H1 (cell line): ENCODE measurements around the gene TMEM125. TPM values are rescaled to one million over a fixed set of nuclear protein-coding genes. Genes with fewer than 3 reads are reported as not detected.

Experiments
- CTCF ChIA-PET: fragments of 300-600 bp; sonication (Branson Sonifier 250); formaldehyde crosslinking; loops from one replicate; lab custom pipeline; 2021; ENCODE audit not compliant: partially characterized antibody; lab: Charles Lee
- POLR2A ChIA-PET: fragments of 300-600 bp; sonication (Branson Sonifier 250); formaldehyde crosslinking; loops from one replicate; lab custom pipeline; 2021; ENCODE audit warnings: inconsistent platforms; ENCODE audit not compliant: partially characterized antibody; lab: Charles Lee
- DNase-seq, 2 experiments: peaks; one replicate each; pipeline versions ENCODE4 v3.0.0 to v3.0.0-alpha.2; 2010 to 2022; ENCODE audit warnings: low spot score in 2 of 2, low read depth in 1 of 2, mixed read lengths in 1 of 2
- FAIRE-seq: peaks from 2 replicates; lab custom pipeline; 2011; peaks lifted over from hg19 to GRCh38; lab: Jason Lieb, UNC
- H2AFZ ChIP-seq: 2 replicates; pipeline ENCODE4 v1.8.1; 2012; ENCODE audit warnings: low read length, inconsistent platforms
- H2AK5ac ChIP-seq: 2 replicates; pipeline ENCODE4 v1.6.1; 2013; ENCODE audit warnings: low read depth, low read length
- H2BK120ac ChIP-seq: replicated peaks from 2 replicates; pipeline ENCODE3; 2013; ENCODE audit warnings: low read depth, low read length, inconsistent platforms
- H2BK12ac ChIP-seq: 2 replicates; pipeline ENCODE4 v1.6.1; 2013; ENCODE audit warnings: low read depth, low read length
- H2BK15ac ChIP-seq: 2 replicates; pipeline ENCODE4 v1.6.1; 2013; ENCODE audit warnings: low read length
- H2BK20ac ChIP-seq: 2 replicates; pipeline ENCODE4 v1.6.1; 2013; ENCODE audit warnings: low read length
- H2BK5ac ChIP-seq: 2 replicates; pipeline ENCODE4 v1.6.1; 2013; ENCODE audit warnings: low read depth, low read length
- H3K14ac ChIP-seq: 2 replicates; pipeline ENCODE4 v1.6.1; 2013; ENCODE audit warnings: inconsistent platforms; ENCODE audit not compliant: insufficient read length
- H3K18ac ChIP-seq: 2 replicates; pipeline ENCODE4 v1.6.1; 2013; ENCODE audit warnings: low read length; ENCODE audit errors: extremely low read depth
- H3K23ac ChIP-seq: 2 replicates; pipeline ENCODE4 v1.6.1; 2013; ENCODE audit warnings: inconsistent platforms; ENCODE audit not compliant: insufficient read length
- H3K23me2 ChIP-seq: 2 replicates; pipeline ENCODE4 v1.6.1; 2013; ENCODE audit warnings: low read depth, low read length
- H3K27ac ChIP-seq: 2 replicates; pipeline ENCODE4 v1.6.1; 2011; ENCODE audit warnings: low read depth, low read length, inconsistent platforms
- H3K27me3 ChIP-seq, 4 experiments: replicated peaks in 1 of 4; 1 replicate in 1 of 4; 2 replicates in 3 of 4; pipeline versions ENCODE4 v1.6.1 to v1.8.1; 2011 to 2013; ENCODE audit warnings: low read length in 3 of 4, mild to moderate bottlenecking in 3 of 4, inconsistent platforms in 2 of 4, mixed read lengths in 2 of 4, moderate library complexity in 1 of 4; ENCODE audit not compliant: control insufficient read depth in 3 of 4, insufficient read depth in 3 of 4; ENCODE audit errors: extremely low read depth in 1 of 4
- H3K36me3 ChIP-seq, 4 experiments: 2 replicates each; pipeline versions ENCODE4 v1.6.1 to v1.8.1; 2011 to 2013; ENCODE audit warnings: mild to moderate bottlenecking in 4 of 4, low read length in 3 of 4, moderate library complexity in 2 of 4, control low read depth in 1 of 4, inconsistent platforms in 1 of 4; ENCODE audit not compliant: insufficient read depth in 4 of 4, control insufficient read depth in 2 of 4
- H3K4ac ChIP-seq: replicated peaks from 2 replicates; pipeline ENCODE3; 2013; ENCODE audit warnings: low read length, low read depth, mixed read lengths, inconsistent platforms; ENCODE audit not compliant: insufficient read length
- H3K4me1 ChIP-seq, 4 experiments: replicated peaks in 1 of 4; 1 replicate in 1 of 4; 2 replicates in 3 of 4; pipeline versions ENCODE4 v1.6.1 to v1.8.1; 2011 to 2013; ENCODE audit warnings: low read length in 3 of 4, inconsistent platforms in 2 of 4, mixed read lengths in 1 of 4; ENCODE audit not compliant: insufficient read depth in 4 of 4, control insufficient read depth in 3 of 4
- H3K4me2 ChIP-seq, 2 experiments: 2 replicates each; pipeline versions ENCODE4 v1.6.1 to v1.8.1; 2011 to 2013; ENCODE audit warnings: low read depth in 2 of 2, low read length in 2 of 2, control low read depth in 1 of 2, inconsistent platforms in 1 of 2, mild to moderate bottlenecking in 1 of 2; ENCODE audit not compliant: insufficient read depth in 1 of 2
- H3K4me3 ChIP-seq, 4 experiments: fragments of 200-600, 300-600 bp in 1 of 4; sonication (generic), shearing (Covaris generic), sonication (Bioruptor Twin) in 1 of 4; 2 replicates each; pipeline versions ENCODE4 v1.5.1 to v1.8.1; 2011 to 2016; ENCODE audit warnings: low read length in 4 of 4, low read depth in 3 of 4, control low read depth in 2 of 4, inconsistent platforms in 2 of 4, mild to moderate bottlenecking in 2 of 4, mixed read lengths in 1 of 4, moderate library complexity in 1 of 4; ENCODE audit not compliant: insufficient read depth in 2 of 4; ENCODE audit errors: extremely low read depth in 1 of 4
- H3K56ac ChIP-seq: replicated peaks from 2 replicates; pipeline ENCODE3; 2013; ENCODE audit warnings: low read depth, mild to moderate bottlenecking, mixed read lengths, low read length, inconsistent platforms; ENCODE audit not compliant: insufficient read length
- H3K79me1 ChIP-seq: 2 replicates; pipeline ENCODE4 v1.6.1; 2013; ENCODE audit warnings: low read depth, low read length, control low read depth
- H3K79me2 ChIP-seq, 2 experiments: 2 replicates each; pipeline versions ENCODE4 v1.6.1 to v1.8.1; 2012 to 2013; ENCODE audit warnings: low read length in 2 of 2, mild to moderate bottlenecking in 2 of 2, inconsistent platforms in 1 of 2; ENCODE audit not compliant: insufficient read depth in 2 of 2, control insufficient read depth in 1 of 2
- H3K9ac ChIP-seq, 4 experiments: replicated peaks in 1 of 4; 1 replicate in 1 of 4; 2 replicates in 3 of 4; pipeline versions ENCODE4 v1.6.1 to v1.8.1; 2011 to 2013; ENCODE audit warnings: low read depth in 3 of 4, low read length in 3 of 4, control low read depth in 2 of 4, mild to moderate bottlenecking in 2 of 4, moderate library complexity in 2 of 4, inconsistent platforms in 1 of 4; ENCODE audit errors: extremely low read depth in 1 of 4
- H3K9me3 ChIP-seq, 2 experiments: 2 replicates each; pipeline versions ENCODE4 v1.6.1 to v1.8.1; 2012 to 2013; ENCODE audit warnings: mild to moderate bottlenecking in 2 of 2, moderate library complexity in 2 of 2, control low read depth in 1 of 2, inconsistent platforms in 1 of 2, low read depth in 1 of 2, low read length in 1 of 2, mixed read lengths in 1 of 2; ENCODE audit not compliant: insufficient read depth in 2 of 2
- H4K20me1 ChIP-seq, 2 experiments: replicated peaks in 1 of 2; 2 replicates each; pipeline versions ENCODE3 to v1.8.1; 2011 to 2013; ENCODE audit warnings: inconsistent platforms in 2 of 2, low read length in 2 of 2, mild to moderate bottlenecking in 1 of 2; ENCODE audit not compliant: insufficient read depth in 2 of 2, control insufficient read depth in 1 of 2
- H4K5ac ChIP-seq: 2 replicates; pipeline ENCODE4 v1.6.1; 2013; ENCODE audit warnings: low read length, low read depth, mixed read lengths, inconsistent platforms; ENCODE audit not compliant: insufficient read length
- H4K8ac ChIP-seq: 2 replicates; pipeline ENCODE4 v1.8.0; 2013; ENCODE audit warnings: mild to moderate bottlenecking, moderate library complexity, low read length, inconsistent platforms; ENCODE audit not compliant: insufficient read depth; ENCODE audit errors: extremely low read depth
- H4K91ac ChIP-seq: replicated peaks from 2 replicates; pipeline ENCODE3; 2013; ENCODE audit warnings: low read length, mixed read lengths, inconsistent platforms; ENCODE audit not compliant: insufficient read length
- EZH2 ChIP-seq: fragments of 200-600 bp; sonication (generic); IDR thresholded peaks from 2 replicates; pipeline ENCODE4 v1.7.1; 2012; ENCODE audit warnings: low read depth, mild to moderate bottlenecking, moderate library complexity, low read length, inconsistent platforms; ENCODE audit not compliant: severe bottlenecking
- HDAC2 ChIP-seq, 2 experiments: fragments of 300-600 bp in 1 of 2; sonication (generic) in 1 of 2; IDR thresholded peaks; 2 replicates each; pipeline ENCODE4 v1.6.1; 2011 to 2012; ENCODE audit warnings: low read depth in 2 of 2, low read length in 2 of 2, mild to moderate bottlenecking in 2 of 2, moderate library complexity in 2 of 2, borderline replicate concordance in 1 of 2, inconsistent platforms in 1 of 2
- NRF1 ChIP-seq: IDR thresholded peaks from 2 replicates; pipeline ENCODE4 v1.6.1; 2011; ENCODE audit warnings: mild to moderate bottlenecking, low read depth, low read length, improper control_type of control experiment
- SAP30 ChIP-seq: fragments of 300-600 bp; sonication (generic); IDR thresholded peaks from 2 replicates; pipeline ENCODE4 v1.7.1; 2012; ENCODE audit warnings: low read length, moderate library complexity, mild to moderate bottlenecking, inconsistent platforms; ENCODE audit not compliant: insufficient read depth, insufficient replicate concordance
- SIN3A ChIP-seq, 2 experiments: IDR thresholded peaks in 1 of 2; conservative IDR thresholded peaks in 1 of 2; 2 replicates each; pipeline ENCODE4 v1.6.1; 2011 to 2012; ENCODE audit warnings: low read length in 2 of 2, improper control_type of control experiment in 1 of 2, low read depth in 1 of 2, mild to moderate bottlenecking in 1 of 2
- TAF7 ChIP-seq: optimal IDR thresholded peaks from 2 replicates; pipeline ENCODE3; 2011; ENCODE audit warnings: low read depth, mild to moderate bottlenecking, inconsistent platforms, low read length, moderate library complexity, borderline replicate concordance
- TEAD4 ChIP-seq: IDR thresholded peaks from 2 replicates; pipeline ENCODE4 v1.6.1; 2012; ENCODE audit warnings: low read depth, low read length, inconsistent platforms, mixed read lengths
- YY1 ChIP-seq: IDR thresholded peaks from 2 replicates; pipeline ENCODE4 v1.6.1; 2011; ENCODE audit warnings: low read depth, mild to moderate bottlenecking, low read length
- WGBS, 2 experiments: shearing (Covaris generic) in 1 of 2; methylation state at CpG; one replicate each; pipeline versions ENCODE4 v1.1.6 to v1.1.7; 2013 to 2015; ENCODE audit warnings: low lambda C conversion rate in 2 of 2, mixed read lengths in 2 of 2, inconsistent platforms in 1 of 2, low coverage in 1 of 2, missing lambda C conversion rate in 1 of 2; ENCODE audit not compliant: insufficient replicate concordance in 2 of 2, insufficient coverage in 1 of 2, insufficient read length in 1 of 2; ENCODE audit errors: extremely low coverage in 1 of 2, missing lambda C conversion rate in 1 of 2; 5-methylcytosine and 5-hydroxymethylcytosine counted together
- polyA plus RNA-seq, 7 experiments: library from polyadenylated mRNA; depleted of rRNA in 3 of 7; stranded (reverse) in 5 of 7; unstranded in 2 of 7; fragments of >200 nt in 5 of 7; fragments of 200-250 nt in 2 of 7; gene quantifications; 1 replicate in 5 of 7; 2 replicates in 1 of 7; 4 replicates in 1 of 7; pipeline versions ENCODE4 v1.2.1 to v1.2.3, GENCODE V29; 2011 to 2013; ENCODE audit warnings: missing spikeins in 2 of 7, mixed read lengths in 2 of 7
- total RNA-seq: library from RNA; stranded (reverse); fragmentation: NEBNext Ultra II Directional; extraction: Animal tissue kit (Norgen Biotek cat#: 25700); gene quantifications from 2 replicates; pipeline ENCODE4 v1.2.1, GENCODE V29; 2021
- TF ChIP-seq, protein P1 (sequence below): IDR thresholded peaks from 2 replicates; pipeline ENCODE4 v1.6.1; 2011; ENCODE audit warnings: low read length, improper control_type of control experiment

TMEM125 gene
- total and polyA plus RNA-seq, 2 of the 8 experiments (the other 6 are each of a cell fraction or from before 2014, with no cell fraction given), result 26.5 to 46.7 TPM

- no peaks in the 10 kb centered on the region; the same call in 1 of the 2 replicates for H3K79me1 ChIP-seq
- ChIA-PET CTCF (interaction anchor here (0.6 to 4.1 kb wide), 16 partner anchors 8 to 177 kb away, joined by 3 to 59 read pairs (median 4); partner anchors contain the start of genes C1orf210, CDC20, MED8 and SZT2), POLR2A (interaction anchor here (0.6 to 4.4 kb wide), 5 partner anchors 10 to 421 kb away, joined by 3 to 15 read pairs (median 4); partner anchors contain the start of genes CDC20 and TMEM125)
- no peak overlapping the region for H4K8ac ChIP-seq
- no peak overlapping the region for H2BK20ac ChIP-seq
- no peak overlapping the region for H3K27ac ChIP-seq
- no peak overlapping the region for H3K4me3 ChIP-seq
- H3K9ac ChIP-seq, result no peak overlapping the region
- no peak overlapping the region for H2AK5ac ChIP-seq
- H3K27me3 ChIP-seq, result no peaks in the 10 kb centered on the region
- peak overlapping the region; percentile 46; the same call in 1 of the 2 replicates for H2BK15ac ChIP-seq
- FAIRE-seq, result no peak
- DNase-seq, result no peak
- no peak overlapping the region for H2BK12ac ChIP-seq
- no peaks in the 10 kb centered on the region for H4K20me1 ChIP-seq
- H3K56ac ChIP-seq, result no peak overlapping the region
- no peaks in the 10 kb centered on the region for H3K79me2 ChIP-seq
- WGBS, 2 experiments, result 94% methylated on average over 1 of the region's 1 CpG; no CpG with 5 or more reads in 1 of the 2 experiments
- H3K23me2 ChIP-seq, result no peaks in the 10 kb centered on the region
- no peak overlapping the region for H4K91ac ChIP-seq
- no peak overlapping the region for H2AFZ ChIP-seq
- H3K14ac ChIP-seq, result no peak overlapping the region
- no peaks in the 10 kb centered on the region for H3K4me1 ChIP-seq
- H2BK120ac ChIP-seq, result no peak overlapping the region
- H3K23ac ChIP-seq, result no peak overlapping the region
- H3K4ac ChIP-seq, result no peak overlapping the region
- no peak overlapping the region for H3K4me2 ChIP-seq
- H3K36me3 ChIP-seq, result no peaks in the 10 kb centered on the region
- H3K9me3 ChIP-seq, result peaks cover 0 to 3% of the 10 kb centered on the region in 2 experiments; a peak in 1 of 4 replicates
- H4K5ac ChIP-seq, result no peak overlapping the region
- H3K18ac ChIP-seq, result no peak overlapping the region
- no peak overlapping the region for H2BK5ac ChIP-seq
- TF ChIP-seq EZH2 (no peak), TAF7 (no peak), NRF1 (no peak), SIN3A (conservative IDR thresholded peaks at IDR 0.05 in 1 of 2, IDR thresholded peaks at IDR 0.05 in 1 of 2; ENCODE audit: low read depth in 1 of 2, low read length in 2 of 2) (no peak), HDAC2 (IDR thresholded peaks at IDR 0.05; ENCODE audit: borderline replicate concordance in 1 of 2, low read depth in 2 of 2, low read length in 2 of 2) (no peak), TEAD4 (no peak), YY1 (no peak), SAP30 (no peak)
- TF ChIP-seq, protein P1, sequence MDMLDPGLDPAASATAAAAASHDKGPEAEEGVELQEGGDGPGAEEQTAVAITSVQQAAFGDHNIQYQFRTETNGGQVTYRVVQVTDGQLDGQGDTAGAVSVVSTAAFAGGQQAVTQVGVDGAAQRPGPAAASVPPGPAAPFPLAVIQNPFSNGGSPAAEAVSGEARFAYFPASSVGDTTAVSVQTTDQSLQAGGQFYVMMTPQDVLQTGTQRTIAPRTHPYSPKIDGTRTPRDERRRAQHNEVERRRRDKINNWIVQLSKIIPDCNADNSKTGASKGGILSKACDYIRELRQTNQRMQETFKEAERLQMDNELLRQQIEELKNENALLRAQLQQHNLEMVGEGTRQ, result no peak
Observed at GRCh38 chr1:43237121-43237520, 32.7 kb upstream of the TMEM125 start.
